22Rv1 (cell line): ENCODE results near the gene FAM107B.

Source experiments
- CTCF ChIP-seq: fragments of 450-650 bp; IDR thresholded peaks from 2 replicates; pipeline ENCODE4 v1.5.1; 2017; ENCODE audit warnings: mild to moderate bottlenecking
- ZFX ChIP-seq: fragments of 450-650 bp; IDR thresholded peaks from 2 replicates; pipeline ENCODE4 v1.6.1; 2017; ENCODE audit warnings: antibody characterized with exemption, borderline replicate concordance

- TF ChIP-seq CTCF (no peak), ZFX (no peak)
Measured at GRCh38 chr10:14508725-14509124, 266.0 kb downstream of the FAM107B start.
